Loucy (cell line): Measurements from ENCODE around the gene SLC34A3.

Source experiments
- EZH2phosphoT487 ChIP-seq: fragments of 200-600 bp; IDR thresholded peaks from 2 replicates; pipeline ENCODE4 v1.6.1; 2018; ENCODE audit warnings: antibody characterized with exemption, mild to moderate bottlenecking, moderate library complexity, borderline replicate concordance
- TF ChIP-seq, protein P1 (sequence below): fragments of 200-600 bp; sonication (generic); conservative IDR thresholded peaks from 2 replicates; pipeline ENCODE4 v1.5.1; 2014; ENCODE audit warnings: mild to moderate bottlenecking, antibody characterized with exemption, low read length

GRCh38 chr9:137186385-137186784, 44.3 kb upstream of the SLC34A3 start:
- TF ChIP-seq, protein P1, sequence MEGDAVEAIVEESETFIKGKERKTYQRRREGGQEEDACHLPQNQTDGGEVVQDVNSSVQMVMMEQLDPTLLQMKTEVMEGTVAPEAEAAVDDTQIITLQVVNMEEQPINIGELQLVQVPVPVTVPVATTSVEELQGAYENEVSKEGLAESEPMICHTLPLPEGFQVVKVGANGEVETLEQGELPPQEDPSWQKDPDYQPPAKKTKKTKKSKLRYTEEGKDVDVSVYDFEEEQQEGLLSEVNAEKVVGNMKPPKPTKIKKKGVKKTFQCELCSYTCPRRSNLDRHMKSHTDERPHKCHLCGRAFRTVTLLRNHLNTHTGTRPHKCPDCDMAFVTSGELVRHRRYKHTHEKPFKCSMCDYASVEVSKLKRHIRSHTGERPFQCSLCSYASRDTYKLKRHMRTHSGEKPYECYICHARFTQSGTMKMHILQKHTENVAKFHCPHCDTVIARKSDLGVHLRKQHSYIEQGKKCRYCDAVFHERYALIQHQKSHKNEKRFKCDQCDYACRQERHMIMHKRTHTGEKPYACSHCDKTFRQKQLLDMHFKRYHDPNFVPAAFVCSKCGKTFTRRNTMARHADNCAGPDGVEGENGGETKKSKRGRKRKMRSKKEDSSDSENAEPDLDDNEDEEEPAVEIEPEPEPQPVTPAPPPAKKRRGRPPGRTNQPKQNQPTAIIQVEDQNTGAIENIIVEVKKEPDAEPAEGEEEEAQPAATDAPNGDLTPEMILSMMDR: no peak
- TF ChIP-seq EZH2phosphoT487: no peak
